ENCODE measurements around the gene XRCC1.

DNA sequence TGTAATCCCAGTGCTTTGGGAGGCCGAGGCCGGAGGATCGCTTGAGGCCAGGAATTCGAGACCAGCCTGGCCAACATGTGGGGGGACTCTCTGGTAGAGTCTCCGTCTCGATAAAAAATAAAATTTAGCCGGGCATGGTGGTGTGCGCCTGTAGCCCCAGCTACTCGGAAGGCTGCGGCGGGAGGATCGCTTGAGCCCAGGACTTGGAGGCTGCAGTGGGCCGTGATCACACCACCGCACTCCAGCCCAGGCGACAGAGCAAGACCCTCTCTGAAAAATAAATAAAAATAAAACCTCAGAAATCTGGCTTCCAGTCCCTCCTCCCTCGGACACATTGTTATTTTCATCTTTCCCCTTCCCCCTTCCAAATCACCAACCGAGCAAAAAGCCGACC is 20.3 kb upstream of the XRCC1 start:
- TF ChIP-seq, protein P1, sequence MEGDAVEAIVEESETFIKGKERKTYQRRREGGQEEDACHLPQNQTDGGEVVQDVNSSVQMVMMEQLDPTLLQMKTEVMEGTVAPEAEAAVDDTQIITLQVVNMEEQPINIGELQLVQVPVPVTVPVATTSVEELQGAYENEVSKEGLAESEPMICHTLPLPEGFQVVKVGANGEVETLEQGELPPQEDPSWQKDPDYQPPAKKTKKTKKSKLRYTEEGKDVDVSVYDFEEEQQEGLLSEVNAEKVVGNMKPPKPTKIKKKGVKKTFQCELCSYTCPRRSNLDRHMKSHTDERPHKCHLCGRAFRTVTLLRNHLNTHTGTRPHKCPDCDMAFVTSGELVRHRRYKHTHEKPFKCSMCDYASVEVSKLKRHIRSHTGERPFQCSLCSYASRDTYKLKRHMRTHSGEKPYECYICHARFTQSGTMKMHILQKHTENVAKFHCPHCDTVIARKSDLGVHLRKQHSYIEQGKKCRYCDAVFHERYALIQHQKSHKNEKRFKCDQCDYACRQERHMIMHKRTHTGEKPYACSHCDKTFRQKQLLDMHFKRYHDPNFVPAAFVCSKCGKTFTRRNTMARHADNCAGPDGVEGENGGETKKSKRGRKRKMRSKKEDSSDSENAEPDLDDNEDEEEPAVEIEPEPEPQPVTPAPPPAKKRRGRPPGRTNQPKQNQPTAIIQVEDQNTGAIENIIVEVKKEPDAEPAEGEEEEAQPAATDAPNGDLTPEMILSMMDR (conservative IDR thresholded peaks at IDR 0.05; ENCODE audit: low read length): no peak
- no peak for TF ChIP-seq EZH2phosphoT487 (IDR thresholded peaks at IDR 0.05; ENCODE audit: borderline replicate concordance, low read depth, low read length)

Data from OCI-LY7 (cell line).